ENCODE measurements around the gene ZNF778.

ZNF778 gene

DNA sequence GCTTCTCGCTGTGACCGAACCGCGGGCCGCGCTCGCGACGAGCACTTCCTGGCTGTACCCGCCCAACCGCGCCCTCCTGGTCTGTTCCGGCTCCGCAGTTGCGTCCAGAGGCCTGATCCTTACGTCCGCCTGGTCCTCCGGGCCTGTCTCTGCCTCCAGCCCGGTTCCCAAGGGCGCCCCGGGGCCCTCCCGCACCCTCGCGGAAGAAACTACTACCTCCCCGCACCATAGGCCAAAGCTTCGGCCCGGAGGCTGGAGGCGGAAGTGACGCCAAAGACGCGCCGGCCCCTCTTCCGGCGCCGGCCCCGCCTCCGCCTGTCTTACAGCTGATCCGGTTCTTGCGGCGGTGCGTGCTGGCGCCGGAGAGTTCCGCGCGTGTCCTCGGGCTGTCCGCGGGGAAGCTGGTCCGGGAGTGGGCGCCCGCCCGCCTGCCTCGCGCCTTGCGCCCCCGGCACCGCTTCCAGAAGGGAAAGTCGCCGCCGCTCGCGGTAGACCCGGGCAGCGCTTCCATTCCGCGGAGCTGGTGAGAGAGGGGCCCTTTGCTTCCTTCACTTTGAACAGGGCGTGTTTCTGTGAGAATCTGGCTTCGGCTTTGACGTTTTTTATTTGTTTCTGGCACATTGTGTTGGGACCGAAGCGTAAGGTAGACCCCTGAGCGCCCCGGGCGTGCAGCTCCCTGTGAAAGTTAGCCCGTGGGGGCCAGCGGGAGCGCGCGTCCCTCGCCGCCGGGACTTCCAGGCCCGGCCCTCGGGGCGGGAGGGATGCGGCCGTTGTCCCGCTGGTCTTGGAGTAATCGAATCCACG is at the start of gene ZNF778:
Gene ZNF778 (plus strand): TSS at position 316 of the 804 bp plus-strand sequence. CDS start 3,425 bp downstream, outside the sequence.
- peak; percentile 90 for DNase-seq (ENCODE audit: low spot score)

DNA sequence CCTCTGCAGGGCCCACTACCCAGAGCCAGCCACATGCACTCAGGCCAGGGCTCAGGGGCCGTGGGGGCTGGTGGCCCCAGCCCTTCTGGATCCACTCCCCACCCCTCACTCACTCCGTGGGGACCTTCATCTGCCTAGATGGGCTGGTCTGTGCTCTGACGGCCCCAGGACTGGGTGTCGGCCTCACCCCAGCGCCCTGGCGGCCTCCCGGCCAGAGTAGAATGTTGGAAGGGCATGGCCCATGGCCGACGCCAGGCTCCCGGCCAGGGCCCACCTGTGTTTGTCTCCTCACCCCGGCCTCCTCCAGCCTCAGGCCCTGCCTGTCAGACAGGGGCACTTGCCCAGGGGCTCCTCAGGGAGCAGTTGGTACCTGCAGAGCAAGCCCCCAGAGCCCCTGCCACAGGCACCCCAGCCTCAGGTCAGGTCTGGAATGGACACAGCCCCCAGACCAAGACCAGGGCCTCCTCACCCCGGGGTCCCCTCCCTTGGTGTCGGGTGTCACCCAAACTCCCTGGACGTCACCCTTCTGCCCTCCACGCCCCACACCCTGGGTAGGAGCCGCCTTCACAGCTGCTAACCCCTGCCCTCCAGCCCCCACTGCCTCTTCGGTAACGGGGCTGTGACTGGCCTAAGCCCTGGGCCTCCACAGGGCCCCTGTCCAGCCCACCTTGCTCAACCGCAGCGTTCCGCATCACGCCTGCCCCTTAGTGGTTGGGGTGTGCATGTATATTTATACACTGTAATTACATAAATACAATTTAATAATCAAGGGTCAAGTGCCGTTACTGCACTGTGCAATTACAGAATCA is 48.9 kb upstream of the ZNF778 start:
- DNase-seq (ENCODE audit: low spot score): no peak

DNA sequence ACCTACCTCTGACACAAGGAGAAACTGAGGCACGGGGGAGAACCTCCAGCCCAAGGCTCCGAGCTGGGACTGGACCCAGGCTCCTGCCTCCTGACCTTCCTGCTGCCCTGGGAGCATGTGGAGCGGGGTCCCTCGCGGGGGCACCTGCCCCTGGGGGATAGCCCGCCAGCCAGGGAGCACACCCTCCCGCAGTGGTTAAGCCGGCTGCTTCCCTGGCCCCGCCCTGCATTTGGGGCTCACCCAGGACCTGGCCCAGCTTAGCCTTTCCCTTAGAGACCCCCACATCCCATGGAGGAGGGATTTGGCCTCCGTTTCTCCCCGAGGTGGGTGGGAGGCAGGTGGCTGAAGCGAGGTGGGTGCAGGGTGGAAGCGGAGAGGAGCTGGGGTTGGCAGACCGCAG is 47.7 kb upstream of the ZNF778 start:
- DNase-seq (ENCODE audit: low spot score): no peak

DNA sequence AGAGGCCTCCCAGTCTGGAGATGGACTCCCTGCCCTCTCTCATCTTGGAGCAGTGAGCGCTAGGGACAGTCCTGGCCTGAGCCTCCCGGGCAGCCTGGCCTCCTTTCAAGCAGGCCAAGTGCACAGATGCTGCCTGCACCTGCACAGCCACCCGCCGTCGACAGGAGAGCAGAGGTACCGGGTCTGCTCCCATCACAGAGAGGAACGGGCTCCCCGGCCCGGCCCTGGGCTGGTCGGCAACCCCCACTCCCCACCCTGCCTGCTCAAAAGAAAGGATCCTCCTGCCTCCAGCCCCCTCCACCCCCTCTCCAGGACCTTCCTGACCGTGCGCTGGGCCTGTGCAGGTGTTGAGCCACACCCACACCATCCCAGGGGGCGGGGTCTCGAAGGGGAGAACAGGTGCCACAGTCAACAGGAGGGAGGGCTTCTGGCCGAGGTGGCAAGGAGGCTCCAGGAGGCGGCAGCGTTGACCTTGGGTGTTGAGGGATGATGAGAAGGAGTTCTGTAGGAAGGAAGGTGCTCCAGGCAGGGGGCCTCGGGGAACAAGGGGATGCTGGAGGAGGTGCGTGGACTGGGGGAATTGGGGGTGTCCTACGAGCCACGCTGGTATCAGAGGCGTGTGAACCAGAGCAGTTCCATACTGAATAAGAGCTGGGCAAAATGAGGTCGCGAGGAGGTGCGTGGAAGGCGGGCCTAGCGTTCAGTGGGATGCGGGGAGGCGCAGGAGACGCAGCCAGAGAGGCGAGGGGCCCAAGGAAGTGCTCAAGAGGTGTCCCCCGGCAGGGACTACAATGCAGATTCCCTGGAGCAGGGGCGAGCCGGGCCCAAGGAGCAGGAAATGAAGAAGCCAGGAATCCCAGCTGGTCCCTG is 46.9 kb upstream of the ZNF778 start:
- DNase-seq (ENCODE audit: low spot score): no peak

DNA sequence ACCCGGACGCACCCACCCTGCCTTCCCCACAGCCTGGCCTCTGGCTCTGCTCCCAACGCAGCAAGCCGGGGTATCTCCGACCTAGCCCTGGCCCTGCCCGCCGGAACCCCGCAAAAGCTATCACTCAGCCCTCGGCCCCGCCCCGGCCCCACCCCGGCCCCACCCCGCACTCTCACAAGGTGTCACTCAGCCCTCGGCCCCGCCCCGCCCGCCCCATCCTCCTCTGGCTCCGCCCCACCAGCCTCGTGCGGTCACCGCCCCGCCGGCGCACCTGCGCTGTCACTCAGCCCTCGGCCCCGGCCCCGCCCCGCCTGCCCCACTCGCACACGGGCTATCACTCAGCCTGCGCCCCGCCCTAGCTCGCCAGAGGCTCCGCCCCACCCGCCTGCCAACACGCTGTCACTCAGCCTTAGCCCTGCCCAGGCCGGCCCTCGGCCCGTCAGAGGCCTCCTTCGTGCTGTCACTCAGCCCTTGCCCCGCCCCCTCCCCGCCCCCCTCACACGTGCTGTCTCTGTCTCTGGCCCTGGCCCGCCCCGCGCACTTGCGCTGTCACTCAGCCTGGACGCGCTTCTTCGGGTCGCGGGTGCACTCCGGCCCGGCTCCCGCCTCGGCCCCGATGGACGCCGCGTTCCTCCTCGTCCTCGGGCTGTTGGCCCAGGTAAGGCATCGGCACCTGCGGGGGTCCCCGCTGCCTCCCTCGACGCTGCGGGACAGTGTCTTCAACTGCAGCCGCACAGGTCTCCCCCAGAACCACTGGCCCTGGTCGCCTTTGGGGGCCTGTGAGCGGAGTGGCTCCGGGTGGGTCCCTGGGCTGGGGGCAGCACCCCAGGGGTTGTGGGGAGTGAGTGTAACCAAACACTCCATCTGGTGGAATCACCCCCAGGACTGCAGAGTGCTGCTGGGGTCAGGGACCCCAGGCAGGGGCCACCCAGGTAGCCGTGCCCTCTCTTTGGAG is 46.0 kb upstream of the ZNF778 start, which contains the start of gene CDH15:
Gene CDH15 (plus strand): TSS at position 533 of the 955 bp plus-strand sequence. CDS start 84 bp downstream, at position 617.
- peak; percentile 91 for DNase-seq (ENCODE audit: low spot score)

DNA sequence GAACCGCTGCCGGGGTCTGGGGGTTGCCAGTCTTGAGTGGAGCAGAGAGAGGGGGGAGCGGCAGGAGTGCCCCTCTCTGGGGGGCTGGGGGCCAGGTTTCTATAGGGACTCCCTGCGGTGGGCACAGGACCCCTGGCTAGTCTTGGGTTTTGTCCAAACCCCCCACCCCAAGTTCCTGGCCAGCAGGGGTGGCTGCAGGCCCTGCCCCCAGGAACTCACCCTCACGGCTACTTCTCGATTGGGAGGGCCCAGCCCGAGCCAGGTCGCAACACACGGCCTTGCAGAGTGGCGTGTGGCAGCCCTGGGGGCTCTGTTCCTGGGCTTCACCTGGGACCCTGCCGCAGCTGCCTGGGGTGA is 45.4 kb upstream of the ZNF778 start:
- no peak for DNase-seq (ENCODE audit: low spot score)

DNA sequence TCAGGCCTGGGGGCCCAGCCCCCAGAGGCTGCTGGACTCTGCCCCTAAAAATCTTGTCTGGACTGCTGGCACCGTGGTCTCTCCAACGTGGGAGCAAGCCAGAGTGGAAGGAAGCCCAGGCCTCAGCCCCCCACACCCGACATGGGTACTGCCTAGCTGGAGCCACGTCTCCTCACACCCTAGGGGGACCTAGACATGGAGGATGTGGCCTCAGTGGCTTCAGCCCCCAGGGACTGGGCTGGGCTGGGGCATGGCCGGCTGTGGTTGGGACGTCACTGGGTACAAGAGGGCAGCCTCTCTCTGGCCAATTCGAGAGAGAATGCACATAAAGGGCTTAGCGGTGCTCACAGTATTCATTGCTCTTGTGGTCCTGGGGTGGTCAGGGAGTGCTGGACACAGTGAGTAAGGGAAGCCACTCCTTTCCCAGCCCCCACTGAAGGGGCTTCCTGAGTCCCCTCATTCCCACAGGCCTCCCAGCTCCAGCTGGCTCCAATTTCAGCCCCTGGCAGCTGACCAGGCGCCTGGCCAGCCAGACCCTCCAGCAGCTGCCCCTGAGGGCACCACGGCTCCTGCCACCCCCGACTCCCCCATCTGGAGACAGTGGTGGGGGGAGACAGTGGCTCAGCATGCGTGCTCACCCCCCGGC is 44.9 kb upstream of the ZNF778 start:
- DNase-seq (ENCODE audit: low spot score): no peak

DNA sequence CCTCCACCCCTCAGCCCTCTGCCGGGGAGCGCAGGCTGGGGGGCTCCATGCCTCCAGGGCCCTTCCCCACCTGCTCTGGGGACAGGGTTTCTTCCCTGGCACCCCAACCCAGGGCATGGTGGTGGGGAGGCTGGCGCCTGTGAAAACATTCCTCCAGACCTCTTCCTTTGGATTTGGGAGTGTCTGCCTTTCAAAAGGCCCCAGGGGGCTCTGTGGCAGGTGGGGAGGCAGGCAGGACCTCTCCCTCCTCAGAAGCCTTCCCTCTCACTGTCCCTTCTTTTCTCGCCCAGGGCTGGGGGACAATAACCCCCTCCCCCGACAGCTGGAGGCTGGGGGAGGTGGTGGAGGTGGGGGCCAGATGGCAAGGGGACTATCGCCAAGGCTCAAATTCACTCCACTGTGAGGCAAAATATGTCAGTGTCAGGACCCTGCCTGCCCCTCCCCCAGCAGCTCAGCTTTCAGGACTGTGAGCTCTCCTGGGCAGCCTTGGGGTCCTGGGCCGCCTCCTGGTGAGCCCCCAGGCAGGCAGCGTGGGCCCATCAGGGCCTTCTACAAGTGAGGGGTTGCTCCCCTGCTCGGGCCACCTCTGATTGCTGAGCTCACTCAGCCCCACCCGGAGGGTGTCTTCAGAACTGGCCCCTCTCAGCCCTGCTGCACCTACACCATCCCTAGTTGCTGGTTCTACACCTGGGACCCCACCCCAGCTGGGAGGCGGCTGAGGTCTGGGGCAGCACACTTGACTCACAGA is 44.2 kb upstream of the ZNF778 start:
- no peak for DNase-seq (ENCODE audit: low spot score)

DNA sequence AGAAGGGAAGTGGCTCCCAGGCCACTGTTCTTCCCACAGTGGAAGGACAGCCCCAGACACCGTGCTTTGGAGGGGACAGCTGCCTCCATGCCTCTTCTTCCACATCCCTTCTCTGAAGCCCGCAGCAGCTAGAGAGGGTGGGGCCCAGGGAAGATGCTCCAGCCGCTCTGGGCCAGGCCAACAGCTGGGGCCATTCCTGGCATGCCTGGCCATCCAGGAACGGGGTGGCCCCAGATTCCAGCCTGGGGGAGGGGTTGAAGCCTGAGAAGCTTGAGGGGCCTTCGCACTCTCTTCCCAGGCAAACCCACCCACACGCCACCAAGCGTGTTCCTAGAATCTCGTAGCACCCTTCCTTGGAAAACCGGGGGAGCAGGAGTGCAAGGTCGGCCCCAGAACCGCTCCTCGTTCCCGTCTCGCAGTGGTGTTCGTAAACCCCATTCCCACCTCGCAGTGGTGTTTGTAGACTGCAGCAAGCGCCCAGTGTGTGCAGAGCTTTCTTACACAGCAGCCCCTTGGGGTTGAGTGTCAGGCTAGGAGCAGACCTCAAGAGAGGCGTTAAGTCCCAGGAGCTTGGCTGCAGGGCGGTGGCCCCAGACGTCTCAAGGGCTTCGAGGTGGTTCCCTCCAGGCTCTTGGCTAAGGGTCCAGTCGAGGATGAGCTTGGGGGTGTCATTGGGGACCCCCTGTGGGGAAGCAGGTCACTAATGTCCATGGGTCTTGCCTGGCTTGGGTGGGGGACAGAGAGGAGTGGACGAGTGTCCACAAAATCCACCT is 43.3 kb upstream of the ZNF778 start:
- no peak for DNase-seq (ENCODE audit: low spot score)

DNA sequence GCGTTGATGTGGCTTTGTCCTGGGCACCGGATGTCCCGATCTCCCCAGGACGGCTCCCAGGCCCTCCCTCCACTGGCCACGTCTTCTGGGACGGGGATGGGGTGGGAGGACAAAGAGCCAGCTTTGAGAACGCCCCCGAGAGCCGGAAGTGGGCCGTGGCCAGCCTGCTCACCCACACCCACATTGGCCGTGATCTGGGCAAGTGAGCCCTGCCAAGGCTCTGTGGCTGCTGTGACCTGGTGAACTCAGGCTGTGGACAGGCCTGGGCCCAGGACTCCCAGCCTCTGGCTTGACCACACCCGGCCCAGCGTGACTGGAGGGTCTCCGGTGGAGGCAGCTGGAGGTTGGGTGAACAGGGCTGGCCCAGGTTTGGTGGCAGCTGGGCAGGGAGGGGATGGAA is 42.6 kb upstream of the ZNF778 start:
- DNase-seq (ENCODE audit: low spot score): no peak

DNA sequence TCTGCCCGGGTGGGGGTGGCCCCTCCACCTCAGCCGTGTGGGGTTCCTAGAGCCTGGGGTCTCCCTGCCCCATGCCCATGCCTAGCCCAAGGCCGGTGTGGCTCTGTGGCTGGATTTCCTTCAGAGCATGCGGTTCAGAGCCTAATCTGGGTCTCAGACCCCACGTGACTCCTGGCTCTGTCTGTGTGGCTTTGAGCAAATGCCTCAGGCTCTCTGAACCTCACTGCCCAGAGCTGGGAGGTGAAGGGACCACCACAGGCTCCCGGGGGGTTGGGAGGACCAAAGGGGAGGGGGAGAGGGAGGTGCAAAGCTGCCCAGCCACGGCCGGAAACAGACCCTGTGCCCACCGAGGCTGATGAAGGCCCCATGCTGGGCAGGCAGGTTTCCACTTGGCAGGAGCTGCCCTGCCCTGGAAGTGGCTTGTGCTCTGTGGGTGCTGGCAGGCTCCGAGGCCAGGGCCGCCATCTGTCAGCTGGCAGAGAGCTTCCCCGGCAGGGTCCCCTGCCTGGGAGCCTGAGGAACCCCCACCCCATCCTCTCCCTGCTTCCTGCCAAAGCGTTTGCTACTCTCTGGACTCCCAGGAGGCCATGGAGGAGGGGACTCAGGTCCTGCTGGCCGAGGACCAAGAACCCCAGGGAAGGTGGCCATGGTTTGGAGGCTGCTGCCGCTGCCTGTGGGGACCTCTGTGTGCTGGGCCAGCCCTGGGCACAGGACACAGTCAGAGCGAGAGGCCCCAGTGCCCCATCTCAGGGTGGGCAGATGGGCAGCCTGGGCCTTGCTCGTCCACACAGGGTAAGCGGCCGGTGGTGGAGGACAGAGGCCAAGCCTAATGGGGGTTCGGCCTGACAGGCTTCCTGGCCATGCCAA is 42.0 kb upstream of the ZNF778 start:
- DNase-seq (ENCODE audit: low spot score): no peak

DNA sequence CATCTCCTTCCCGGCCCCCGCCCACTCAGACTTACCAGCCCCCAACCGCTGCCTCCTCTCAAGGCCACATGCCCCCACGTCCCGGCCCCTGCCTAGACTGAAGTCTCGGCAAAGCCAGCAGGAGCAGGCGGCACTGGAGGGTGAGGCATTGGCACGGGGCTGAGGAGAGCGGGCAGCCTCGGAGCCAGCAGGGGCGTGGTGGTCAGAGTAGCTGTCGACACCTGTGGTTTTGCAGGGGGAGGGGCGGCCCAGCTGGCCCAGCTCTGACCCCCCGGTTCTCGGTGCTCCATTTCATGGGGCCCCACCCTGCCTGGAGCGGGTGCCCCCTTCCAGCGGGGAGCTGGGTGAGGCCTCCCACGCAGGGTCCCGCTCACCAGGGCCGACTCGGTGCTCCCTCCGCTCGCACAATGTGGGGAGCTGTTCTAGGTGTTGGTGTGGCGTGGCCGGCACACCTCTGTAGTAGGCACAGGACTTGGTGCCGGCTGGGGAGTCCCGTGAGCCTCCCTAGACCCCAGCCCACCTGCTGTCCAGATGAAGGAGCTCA is 41.3 kb upstream of the ZNF778 start:
- no peak for DNase-seq (ENCODE audit: low spot score)

DNA sequence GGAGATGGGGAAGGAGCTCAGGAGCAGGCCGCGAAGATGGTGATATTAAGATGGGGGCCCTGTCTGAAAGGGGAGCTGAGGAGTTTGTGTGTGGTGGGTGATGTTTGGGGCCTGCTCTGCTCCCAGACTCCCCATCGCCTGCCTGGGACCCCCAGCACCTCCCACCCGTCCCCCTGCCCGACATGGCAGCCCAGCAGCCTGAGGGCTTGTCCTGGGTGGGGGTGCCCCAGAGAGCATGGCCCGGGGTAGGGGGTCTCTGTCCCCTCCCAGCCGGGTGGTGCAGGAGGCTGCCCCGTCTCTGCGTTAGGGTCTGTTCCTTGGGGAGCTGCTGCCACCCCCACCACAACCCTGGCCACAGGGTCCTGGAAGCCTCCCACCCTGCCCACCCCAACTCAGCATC is 40.8 kb upstream of the ZNF778 start:
- no peak for DNase-seq (ENCODE audit: low spot score)

DNA sequence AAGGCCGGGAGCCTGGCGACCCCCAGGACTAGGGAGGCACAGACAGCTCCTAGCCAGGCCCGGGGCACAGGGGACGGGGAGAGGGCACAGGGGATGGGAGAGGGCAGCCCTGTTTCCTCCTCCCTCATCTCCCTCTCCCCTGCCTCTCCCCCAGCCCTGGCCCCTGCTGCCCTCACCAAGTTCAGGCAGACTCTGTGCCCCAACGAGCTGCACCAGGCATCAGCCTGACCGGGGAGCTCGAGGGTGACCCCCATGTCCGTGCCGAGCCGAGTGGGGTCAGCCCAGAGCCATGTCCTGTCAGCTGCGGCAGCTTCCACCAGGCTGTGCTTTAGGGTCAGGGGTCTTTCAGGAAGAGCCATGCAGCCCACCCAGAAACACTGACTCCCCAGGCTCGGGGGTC is 40.0 kb upstream of the ZNF778 start:
- no peak for DNase-seq (ENCODE audit: low spot score)

DNA sequence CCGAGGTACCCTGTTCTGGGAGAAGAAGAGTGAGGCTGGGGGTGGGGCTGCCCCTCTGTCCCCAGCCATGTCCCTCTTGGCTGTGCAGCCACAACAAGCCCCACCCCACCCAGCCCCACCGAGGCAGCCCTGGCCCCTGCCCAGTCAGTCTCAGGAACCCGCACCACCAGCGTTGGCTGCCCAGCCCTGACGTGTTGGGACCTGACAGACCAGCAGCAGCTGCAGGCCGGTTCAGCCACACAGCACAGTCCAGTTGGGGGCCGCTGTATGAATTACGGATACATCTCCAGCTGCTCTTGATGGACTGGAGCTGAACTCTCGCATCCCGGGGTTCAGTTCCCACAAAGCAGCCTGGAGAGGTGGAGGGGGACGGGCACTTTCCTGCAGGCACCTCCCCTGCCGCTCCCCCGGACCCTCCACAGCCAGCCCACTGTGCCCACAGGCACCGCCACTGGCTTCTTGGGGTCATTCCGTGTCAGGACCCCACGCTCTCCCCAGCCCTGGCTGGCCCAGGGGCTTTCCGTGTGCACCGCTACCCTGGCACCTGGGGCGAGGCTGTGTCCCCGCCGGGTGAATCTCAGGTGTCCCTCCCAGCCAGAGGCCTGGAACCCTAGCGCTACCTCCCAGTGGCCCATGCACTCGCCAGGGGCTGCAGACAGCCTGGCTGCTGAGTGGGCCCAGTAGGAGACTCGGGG is 38.9 kb upstream of the ZNF778 start:
- DNase-seq (ENCODE audit: low spot score): no peak

DNA sequence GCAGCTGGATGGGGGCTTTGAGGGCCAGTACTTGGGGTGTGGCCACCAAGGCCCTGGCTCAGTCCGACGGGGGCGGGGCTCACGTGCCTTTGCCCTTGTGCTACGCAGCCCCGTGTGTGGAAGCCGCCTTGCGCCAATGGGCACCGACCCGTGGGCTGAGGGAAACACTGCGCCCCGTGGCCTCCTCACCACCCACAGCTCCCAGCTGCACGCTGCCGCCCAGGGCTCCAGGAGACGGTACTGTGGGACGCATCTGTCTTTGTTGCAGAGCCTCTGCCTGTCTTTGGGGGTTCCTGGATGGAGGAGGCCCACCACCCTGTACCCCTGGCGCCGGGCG is 38.4 kb upstream of the ZNF778 start:
- no peak for DNase-seq (ENCODE audit: low spot score)

DNA sequence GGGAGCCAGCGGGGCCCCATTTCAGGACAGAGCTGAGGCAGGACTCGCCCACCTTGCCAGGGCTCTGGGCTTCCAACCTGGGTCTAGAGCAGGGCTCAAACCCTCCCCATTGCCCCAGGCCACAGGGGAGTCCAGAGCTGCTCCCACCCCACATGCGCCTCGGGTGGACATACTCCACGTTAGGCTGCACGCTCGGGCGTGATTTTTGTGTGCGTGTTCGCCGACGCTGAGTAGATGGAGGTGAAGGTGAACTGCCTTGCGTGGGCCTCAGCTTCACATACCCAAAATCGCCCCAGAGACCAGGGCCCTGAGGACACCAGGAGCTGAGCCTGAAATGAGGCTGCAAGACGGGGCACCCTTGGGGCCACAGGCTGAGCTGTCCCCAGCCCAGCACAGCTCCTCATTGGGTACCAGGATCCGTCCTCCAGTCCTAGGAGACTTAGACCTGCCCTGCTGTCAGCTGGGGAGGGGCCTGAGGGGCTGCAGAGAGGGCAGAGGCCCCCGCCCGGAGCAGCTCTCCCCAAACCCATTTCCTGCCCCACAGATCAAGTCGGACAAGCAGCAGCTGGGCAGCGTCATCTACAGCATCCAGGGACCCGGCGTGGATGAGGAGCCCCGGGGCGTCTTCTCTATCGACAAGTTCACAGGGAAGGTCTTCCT is 37.7 kb upstream of the ZNF778 start:
- DNase-seq (ENCODE audit: low spot score): no peak

All from Ammon's horn (tissue), 1 donor.